Measurements from ENCODE around the gene PIK3IP1.
"Not testable (repeated sequence)": the region's sequence is repeated elsewhere in the genome, so short reads cannot be mapped to it uniquely, and the experiment has no call there.

PIK3IP1 gene

DNA sequence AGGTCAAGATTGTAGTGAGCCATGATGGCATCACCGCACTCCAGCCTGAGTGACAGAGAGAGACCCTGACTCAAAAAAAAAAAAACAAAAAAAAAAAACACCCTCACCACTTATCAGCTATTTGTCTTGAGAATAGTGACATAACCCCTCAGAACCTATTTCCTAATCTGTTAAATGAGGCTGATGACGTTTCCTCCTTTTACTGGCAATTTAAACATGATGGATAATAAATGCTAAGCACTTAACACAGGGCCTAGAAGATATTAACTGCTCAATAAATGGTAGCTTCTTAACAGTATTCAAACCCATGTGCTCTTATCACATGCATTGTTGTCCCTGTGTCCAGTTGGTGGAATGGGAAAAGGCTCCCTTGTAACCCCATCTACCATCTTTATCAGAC is 45.6 kb downstream of the PIK3IP1 start:
- H3K27ac ChIP-seq (ENCODE audit: low read depth, low read length), result no peak overlapping the region
- H3K9ac ChIP-seq (ENCODE audit: low read length), result no peak overlapping the region
- H3K36me3 ChIP-seq (ENCODE audit: control insufficient read depth, insufficient read depth, low read length), result no peaks in the 10 kb centered on the region

GRCh38 chr22:31245998-31246397 is 46.3 kb downstream of the PIK3IP1 start:
- H3K27me3 ChIP-seq (ENCODE audit: control insufficient read depth, insufficient read depth, low read length); H3K9ac ChIP-seq (ENCODE audit: low read length); H3K9me3 ChIP-seq (ENCODE audit: control insufficient read depth, insufficient read depth, low read depth, low read length); H3K4me3 ChIP-seq (ENCODE audit: low read depth, low read length); H3K27ac ChIP-seq (ENCODE audit: low read depth, low read length); H3K36me3 ChIP-seq (ENCODE audit: control insufficient read depth, insufficient read depth, low read length): not testable (repeated sequence)
- H3K4me1 ChIP-seq (ENCODE audit: control insufficient read depth, insufficient read depth, low read length), result peaks cover 60% of the 10 kb centered on the region

More for the DNA sequence above, 45.6 kb downstream of the PIK3IP1 start:
- peaks cover 53% of the 10 kb centered on the region for H3K4me1 ChIP-seq (ENCODE audit: control insufficient read depth, insufficient read depth, low read length)
- H3K4me3 ChIP-seq (ENCODE audit: low read depth, low read length), result no peak overlapping the region
- H3K9me3 ChIP-seq (ENCODE audit: control insufficient read depth, insufficient read depth, low read depth, low read length), result no peaks in the 10 kb centered on the region
- no peaks in the 10 kb centered on the region for H3K27me3 ChIP-seq (ENCODE audit: control insufficient read depth, insufficient read depth, low read length)

- Histone ChIP-seq H3K9ac (ENCODE audit: low read length) (no peak overlapping the region), H3K4me3 (ENCODE audit: low read depth, low read length) (no peak overlapping the region), H3K4me1 (ENCODE audit: control insufficient read depth, insufficient read depth, low read length) (peaks cover 64% of the 10 kb centered on the region), H3K27ac (ENCODE audit: low read depth, low read length) (peak overlapping the region; percentile 87; the same call in 1 of the 2 replicates), H3K27me3 (ENCODE audit: control insufficient read depth, insufficient read depth, low read length) (no peaks in the 10 kb centered on the region), H3K9me3 (ENCODE audit: control insufficient read depth, insufficient read depth, low read depth, low read length) (no peaks in the 10 kb centered on the region), H3K36me3 (ENCODE audit: control insufficient read depth, insufficient read depth, low read length) (peaks cover 4% of the 10 kb centered on the region; the same call in 1 of the 2 replicates)
These were observed 47.3 kb downstream of the PIK3IP1 start for GRCh38 chr22:31244943-31245451.

GRCh38 chr22:31244046-31244942 is 48.0 kb downstream of the PIK3IP1 start:
- Histone ChIP-seq H3K4me3 (ENCODE audit: low read depth, low read length) (peak overlapping the region; percentile 34; the same call in 1 of the 2 replicates), H3K36me3 (ENCODE audit: control insufficient read depth, insufficient read depth, low read length) (peaks cover 4% of the 10 kb centered on the region; the same call in 1 of the 2 replicates), H3K9ac (ENCODE audit: low read length) (peak overlapping the region; percentile 32), H3K4me1 (ENCODE audit: control insufficient read depth, insufficient read depth, low read length) (peaks cover 58% of the 10 kb centered on the region), H3K9me3 (ENCODE audit: control insufficient read depth, insufficient read depth, low read depth, low read length) (no peaks in the 10 kb centered on the region), H3K27ac (ENCODE audit: low read depth, low read length) (peak overlapping the region; percentile 87; the same call in 1 of the 2 replicates), H3K27me3 (ENCODE audit: control insufficient read depth, insufficient read depth, low read length) (no peaks in the 10 kb centered on the region)

DNA sequence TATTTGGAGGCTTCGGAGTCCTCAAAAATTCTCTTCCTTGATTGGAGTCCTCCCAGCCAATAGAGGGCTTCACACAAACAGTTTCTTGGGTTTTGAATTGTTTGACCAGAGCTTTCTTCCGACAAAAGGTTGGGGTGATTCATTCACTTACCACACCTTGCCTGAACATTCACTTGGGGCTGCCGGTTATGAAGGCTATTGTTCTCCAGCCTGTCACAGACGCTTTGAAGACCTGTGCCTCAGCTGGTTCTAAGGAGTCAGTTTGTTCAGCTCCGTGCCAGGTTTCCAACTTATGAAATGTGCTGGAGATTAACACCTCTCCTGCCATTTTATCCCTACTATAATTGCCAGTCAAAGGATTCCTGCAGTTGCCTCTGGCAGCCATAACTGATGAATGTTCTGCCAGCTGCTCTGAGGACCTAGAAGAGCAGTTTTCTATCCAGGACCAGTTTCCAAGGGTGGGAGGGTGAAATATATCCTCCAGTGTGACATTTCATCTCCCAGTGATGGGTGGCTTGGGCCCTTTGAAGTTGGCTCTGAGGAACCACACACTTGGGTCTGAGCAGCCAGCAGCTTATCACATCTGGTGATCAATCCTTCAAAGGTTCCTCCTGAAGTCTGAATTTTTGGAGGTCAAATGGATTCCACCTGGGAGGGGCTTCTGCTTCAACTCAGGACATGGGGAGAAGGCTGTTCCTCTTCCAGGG is 48.8 kb downstream of the PIK3IP1 start:
- H3K27ac ChIP-seq (ENCODE audit: low read depth, low read length), result peak overlapping the region; percentile 87; the same call in 1 of the 2 replicates
- peaks cover 51% of the 10 kb centered on the region for H3K4me1 ChIP-seq (ENCODE audit: control insufficient read depth, insufficient read depth, low read length)
- peak overlapping the region; percentile 32 for H3K9ac ChIP-seq (ENCODE audit: low read length)

DNA sequence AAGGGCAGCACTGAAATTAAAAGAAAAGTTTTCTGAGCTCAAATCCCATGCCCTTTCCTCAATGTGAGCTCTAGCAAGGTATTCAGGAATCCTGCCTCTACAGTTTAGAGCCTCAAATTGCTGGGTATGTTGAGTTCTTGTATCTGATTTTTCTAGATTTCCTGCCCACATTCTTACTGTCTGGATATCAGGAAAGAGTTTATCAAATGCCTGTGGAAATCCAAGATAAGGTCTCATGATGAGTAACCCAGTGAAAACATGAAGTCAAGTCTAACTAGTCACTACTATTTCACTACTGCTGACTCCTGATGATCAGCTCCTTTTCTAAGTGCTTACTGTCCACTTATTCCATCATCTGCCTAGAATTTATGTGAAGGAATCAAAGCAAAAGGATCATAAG is 50.4 kb downstream of the PIK3IP1 start:
- no peak overlapping the region for H3K27ac ChIP-seq (ENCODE audit: low read depth, low read length)
- H3K4me1 ChIP-seq (ENCODE audit: control insufficient read depth, insufficient read depth, low read length), result peaks cover 38% of the 10 kb centered on the region
- no peaks in the 10 kb centered on the region for H3K9me3 ChIP-seq (ENCODE audit: control insufficient read depth, insufficient read depth, low read depth, low read length)
- H3K4me3 ChIP-seq (ENCODE audit: low read depth, low read length), result no peak overlapping the region
- peaks cover 4% of the 10 kb centered on the region; the same call in 1 of the 2 replicates for H3K36me3 ChIP-seq (ENCODE audit: control insufficient read depth, insufficient read depth, low read length)
- H3K9ac ChIP-seq (ENCODE audit: low read length), result no peak overlapping the region
- no peaks in the 10 kb centered on the region for H3K27me3 ChIP-seq (ENCODE audit: control insufficient read depth, insufficient read depth, low read length)

More for the DNA sequence above, 48.8 kb downstream of the PIK3IP1 start:
- no peaks in the 10 kb centered on the region for H3K27me3 ChIP-seq (ENCODE audit: control insufficient read depth, insufficient read depth, low read length)
- peaks cover 4% of the 10 kb centered on the region; the same call in 1 of the 2 replicates for H3K36me3 ChIP-seq (ENCODE audit: control insufficient read depth, insufficient read depth, low read length)
- peak overlapping the region; percentile 34; the same call in 1 of the 2 replicates for H3K4me3 ChIP-seq (ENCODE audit: low read depth, low read length)
- no peaks in the 10 kb centered on the region for H3K9me3 ChIP-seq (ENCODE audit: control insufficient read depth, insufficient read depth, low read depth, low read length)

GRCh38 chr22:31241200-31241599 is 51.1 kb downstream of the PIK3IP1 start:
- Histone ChIP-seq H3K36me3 (ENCODE audit: control insufficient read depth, insufficient read depth, low read length) (peaks cover 4% of the 10 kb centered on the region; the same call in 1 of the 2 replicates), H3K9ac (ENCODE audit: low read length) (no peak overlapping the region), H3K27ac (ENCODE audit: low read depth, low read length) (no peak overlapping the region), H3K9me3 (ENCODE audit: control insufficient read depth, insufficient read depth, low read depth, low read length) (no peaks in the 10 kb centered on the region), H3K27me3 (ENCODE audit: control insufficient read depth, insufficient read depth, low read length) (no peaks in the 10 kb centered on the region), H3K4me3 (ENCODE audit: low read depth, low read length) (no peak overlapping the region), H3K4me1 (ENCODE audit: control insufficient read depth, insufficient read depth, low read length) (peaks cover 36% of the 10 kb centered on the region)

DNA sequence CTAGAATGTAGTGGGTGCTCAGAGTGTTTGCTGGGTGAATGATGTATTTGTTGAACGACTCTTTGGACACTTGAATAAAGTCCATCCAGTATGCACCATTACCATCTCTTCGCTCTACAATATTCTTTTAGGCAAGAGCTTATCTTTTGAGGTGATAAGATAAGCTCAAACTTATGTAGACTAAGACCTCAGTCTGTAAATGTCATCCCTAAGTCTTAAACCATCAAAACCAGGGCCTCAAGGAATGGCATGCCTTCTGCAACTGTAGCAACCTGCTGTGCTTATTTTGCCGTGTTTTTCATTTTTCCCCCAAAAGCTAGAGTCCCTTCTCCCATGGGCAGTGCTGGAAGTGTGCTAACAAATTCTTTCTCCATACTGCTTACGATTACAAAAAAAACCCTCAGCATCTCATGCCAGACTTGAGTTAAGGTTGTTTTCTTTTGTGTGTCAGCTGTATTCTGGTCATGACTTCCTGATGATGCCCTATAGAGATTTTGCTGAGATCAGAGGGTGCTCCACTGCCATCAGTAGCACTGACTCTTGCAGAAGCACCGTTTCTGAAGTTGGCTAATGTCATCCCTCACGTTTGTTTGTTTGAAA is 52.4 kb downstream of the PIK3IP1 start:
- H3K36me3 ChIP-seq (ENCODE audit: control insufficient read depth, insufficient read depth, low read length), result peaks cover 4% of the 10 kb centered on the region; the same call in 1 of the 2 replicates
- no peak overlapping the region for H3K4me3 ChIP-seq (ENCODE audit: low read depth, low read length)
- H3K9ac ChIP-seq (ENCODE audit: low read length), result no peak overlapping the region
- no peaks in the 10 kb centered on the region for H3K9me3 ChIP-seq (ENCODE audit: control insufficient read depth, insufficient read depth, low read depth, low read length)
- peaks cover 34% of the 10 kb centered on the region for H3K4me1 ChIP-seq (ENCODE audit: control insufficient read depth, insufficient read depth, low read length)
- no peaks in the 10 kb centered on the region for H3K27me3 ChIP-seq (ENCODE audit: control insufficient read depth, insufficient read depth, low read length)
- H3K27ac ChIP-seq (ENCODE audit: low read depth, low read length), result no peak overlapping the region

- H3K9me3 ChIP-seq (ENCODE audit: control insufficient read depth, insufficient read depth, low read depth, low read length), result no peaks in the 10 kb centered on the region
- peaks cover 6% of the 10 kb centered on the region; the same call in 1 of the 2 replicates for H3K36me3 ChIP-seq (ENCODE audit: control insufficient read depth, insufficient read depth, low read length)
- no peak overlapping the region for H3K4me3 ChIP-seq (ENCODE audit: low read depth, low read length)
- no peaks in the 10 kb centered on the region for H3K27me3 ChIP-seq (ENCODE audit: control insufficient read depth, insufficient read depth, low read length)
- H3K4me1 ChIP-seq (ENCODE audit: control insufficient read depth, insufficient read depth, low read length), result peaks cover 16% of the 10 kb centered on the region
- no peak overlapping the region for H3K27ac ChIP-seq (ENCODE audit: low read depth, low read length)
- no peak overlapping the region for H3K9ac ChIP-seq (ENCODE audit: low read length)
These were observed 54.2 kb downstream of the PIK3IP1 start for GRCh38 chr22:31238057-31238456.

DNA sequence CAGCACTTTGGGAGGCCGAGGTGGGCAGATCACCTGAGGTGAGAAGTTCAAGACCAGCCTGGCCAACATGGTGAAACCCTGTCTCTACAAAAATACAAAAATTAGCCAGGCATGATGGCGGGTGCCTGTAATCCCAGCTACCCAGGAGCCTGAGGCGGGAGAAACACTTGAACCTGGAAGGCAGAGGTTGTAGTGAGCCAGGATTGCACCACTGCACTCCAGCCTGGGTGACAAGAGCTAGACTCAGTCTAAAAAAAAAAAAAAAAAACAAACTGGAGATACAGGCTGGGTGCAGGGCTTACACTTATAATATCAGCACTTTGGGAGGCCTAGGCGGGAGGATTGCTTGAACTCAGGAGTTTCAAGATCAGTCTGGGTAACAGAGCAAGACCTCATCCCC is 56.2 kb downstream of the PIK3IP1 start:
- not testable (repeated sequence) for H3K9ac ChIP-seq (ENCODE audit: low read length); H3K27me3 ChIP-seq (ENCODE audit: control insufficient read depth, insufficient read depth, low read length); H3K27ac ChIP-seq (ENCODE audit: low read depth, low read length); H3K9me3 ChIP-seq (ENCODE audit: control insufficient read depth, insufficient read depth, low read depth, low read length); H3K4me1 ChIP-seq (ENCODE audit: control insufficient read depth, insufficient read depth, low read length); H3K4me3 ChIP-seq (ENCODE audit: low read depth, low read length); H3K36me3 ChIP-seq (ENCODE audit: control insufficient read depth, insufficient read depth, low read length)

Measured in HUES6 (cell line).